Retinal pigment epithelial cell (primary cell): ENCODE measurements around the gene KRTAP15-1.

Experiments
- DNase-seq: peaks from one replicate; pipeline ENCODE4 v3.0.0-alpha.2; 2010; ENCODE audit warnings: low read depth
- H3K4me3 ChIP-seq: 2 replicates; pipeline ENCODE4 v1.5.1; 2011; ENCODE audit warnings: mild to moderate bottlenecking, low read length, control low read depth, moderate library complexity
- CTCF ChIP-seq: conservative IDR thresholded peaks from 2 replicates; pipeline ENCODE4 v1.5.1; 2011; ENCODE audit warnings: low read depth, low read length, control low read depth, inconsistent platforms

Gene KRTAP15-1

GRCh38 chr21:30463713-30464112 lies 23.6 kb downstream of the KRTAP15-1 start:
- TF ChIP-seq CTCF: peak; percentile 38
- no peak for DNase-seq
- no peak overlapping the region for H3K4me3 ChIP-seq

GRCh38 chr21:30468900-30469714 lies 29.0 kb downstream of the KRTAP15-1 start:
- no peak overlapping the region for H3K4me3 ChIP-seq
- no peak for TF ChIP-seq CTCF
- no peak for DNase-seq

DNA sequence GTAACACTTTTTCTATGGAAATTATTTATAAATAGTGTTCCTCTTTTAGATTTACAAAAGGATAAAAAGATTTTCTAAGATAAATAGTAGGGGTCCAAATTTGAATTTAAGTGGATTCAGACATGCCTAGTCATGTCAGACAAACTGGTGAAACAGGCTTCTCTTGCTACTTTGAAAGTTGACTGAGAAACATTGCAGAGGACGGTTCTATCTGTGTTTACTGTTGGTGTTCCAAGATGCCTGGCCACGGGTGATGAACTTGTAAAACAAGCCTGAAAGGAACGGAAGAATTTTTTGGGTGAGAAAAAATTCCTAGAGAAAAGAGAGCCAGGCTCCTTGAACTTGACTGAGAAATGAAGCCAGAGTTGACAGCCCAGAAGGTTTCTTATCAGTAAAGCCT lies 37.9 kb downstream of the KRTAP15-1 start:
- no peak for DNase-seq
- TF ChIP-seq CTCF: no peak
- H3K4me3 ChIP-seq: no peak overlapping the region

GRCh38 chr21:30479259-30479658 lies 39.2 kb downstream of the KRTAP15-1 start:
- TF ChIP-seq CTCF: no peak
- no peak overlapping the region for H3K4me3 ChIP-seq

GRCh38 chr21:30480145-30480544 lies 40.1 kb downstream of the KRTAP15-1 start, which contains the start of gene KRTAP19-1:
Gene KRTAP19-1, minus strand, starts transcription at chr21:30480367. Its CDS starts 50 bp downstream, at chr21:30480317.
- no peak within 1 kb of the TSS for H3K4me3 ChIP-seq
- TF ChIP-seq CTCF: no peak
- DNase-seq: no peak

More at GRCh38 chr21:30479259-30479658, 39.2 kb downstream of the KRTAP15-1 start:
- DNase-seq: no peak

GRCh38 chr21:30482130-30482529 lies 42.1 kb downstream of the KRTAP15-1 start:
- H3K4me3 ChIP-seq: no peak overlapping the region
- DNase-seq: no peak
- no peak for TF ChIP-seq CTCF

- DNase-seq: no peak
- no peak overlapping the region for H3K4me3 ChIP-seq
- no peak for TF ChIP-seq CTCF
Measured at GRCh38 chr21:30486180-30486579, 46.1 kb downstream of the KRTAP15-1 start.
